ENCODE data around the gene C2orf15.

DNA sequence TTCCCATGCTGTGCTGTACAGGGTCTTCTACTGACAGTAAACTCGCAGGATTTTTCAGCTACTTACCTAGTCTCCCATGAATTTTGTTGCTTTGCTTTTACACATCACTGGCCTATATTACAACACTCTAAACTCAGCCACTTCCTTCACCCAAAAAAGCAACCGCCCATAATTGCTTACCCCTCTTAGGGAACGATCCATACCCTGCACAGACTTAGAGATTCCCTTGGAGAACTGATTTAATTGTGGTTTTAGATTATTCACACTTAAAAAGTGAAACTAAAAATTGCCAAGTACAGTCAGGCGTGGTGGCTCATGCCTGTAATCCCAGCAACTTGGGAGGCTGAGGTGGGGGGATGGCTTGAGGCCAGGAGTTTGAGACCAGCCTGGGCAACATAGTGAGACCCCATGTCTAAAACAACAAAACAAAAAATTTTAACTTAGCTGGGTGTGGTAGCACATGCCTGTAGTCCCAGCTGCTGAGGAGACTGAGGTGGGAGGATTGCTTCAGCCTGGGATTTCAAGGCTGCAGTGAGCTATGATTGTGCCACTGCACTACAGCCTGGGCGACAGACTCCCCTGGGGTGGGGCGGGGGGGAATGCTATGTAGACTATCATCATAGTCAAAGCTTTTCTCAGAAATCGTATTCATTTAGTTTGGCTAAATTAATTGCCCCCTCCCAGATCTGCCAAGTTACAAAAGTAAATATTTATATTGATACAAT is 58.7 kb downstream of the C2orf15 start:
- TF ChIP-seq, protein P1, sequence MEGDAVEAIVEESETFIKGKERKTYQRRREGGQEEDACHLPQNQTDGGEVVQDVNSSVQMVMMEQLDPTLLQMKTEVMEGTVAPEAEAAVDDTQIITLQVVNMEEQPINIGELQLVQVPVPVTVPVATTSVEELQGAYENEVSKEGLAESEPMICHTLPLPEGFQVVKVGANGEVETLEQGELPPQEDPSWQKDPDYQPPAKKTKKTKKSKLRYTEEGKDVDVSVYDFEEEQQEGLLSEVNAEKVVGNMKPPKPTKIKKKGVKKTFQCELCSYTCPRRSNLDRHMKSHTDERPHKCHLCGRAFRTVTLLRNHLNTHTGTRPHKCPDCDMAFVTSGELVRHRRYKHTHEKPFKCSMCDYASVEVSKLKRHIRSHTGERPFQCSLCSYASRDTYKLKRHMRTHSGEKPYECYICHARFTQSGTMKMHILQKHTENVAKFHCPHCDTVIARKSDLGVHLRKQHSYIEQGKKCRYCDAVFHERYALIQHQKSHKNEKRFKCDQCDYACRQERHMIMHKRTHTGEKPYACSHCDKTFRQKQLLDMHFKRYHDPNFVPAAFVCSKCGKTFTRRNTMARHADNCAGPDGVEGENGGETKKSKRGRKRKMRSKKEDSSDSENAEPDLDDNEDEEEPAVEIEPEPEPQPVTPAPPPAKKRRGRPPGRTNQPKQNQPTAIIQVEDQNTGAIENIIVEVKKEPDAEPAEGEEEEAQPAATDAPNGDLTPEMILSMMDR (IDR thresholded peaks at IDR 0.05) = no peak
- TF ChIP-seq POLR2A (IDR thresholded peaks at IDR 0.05) = no peak
